Neural progenitor cell (in vitro differentiated cells): Measurements from ENCODE around the gene USP53. TPM values are rescaled to one million over a fixed set of nuclear protein-coding genes. Genes with fewer than 3 reads are reported as not detected.

Experiments used
- DNase-seq: peaks from one replicate; pipeline ENCODE4 v3.0.0-alpha.2; 2016; ENCODE audit warnings: low spot score
- H2AFZ ChIP-seq: fragments of 200-600 bp; sonication (generic); replicated peaks from 2 replicates; pipeline ENCODE4 v1.6.1; 2016; ENCODE audit warnings: antibody characterized with exemption
- H3F3A ChIP-seq: fragments of 200-600 bp; sonication (generic); 2 replicates; pipeline ENCODE4 v1.6.1; 2016; ENCODE audit warnings: antibody characterized with exemption, low read depth
- H3K27ac ChIP-seq: fragments of 200-600 bp; sonication (generic); 2 replicates; pipeline ENCODE4 v1.5.1; 2016; ENCODE audit warnings: mild to moderate bottlenecking
- H3K27me3 ChIP-seq: fragments of 200-600 bp; sonication (generic); 2 replicates; pipeline ENCODE4 v1.6.1; 2016; ENCODE audit warnings: mild to moderate bottlenecking, moderate library complexity
- H3K36me3 ChIP-seq: fragments of 200-600 bp; sonication (generic); 2 replicates; pipeline ENCODE4 v1.5.1; 2016
- H3K4me1 ChIP-seq: fragments of 200-600 bp; sonication (generic); 2 replicates; pipeline ENCODE4 v1.6.1; 2016; ENCODE audit warnings: mixed run types
- H3K4me2 ChIP-seq: fragments of 200-600 bp; sonication (generic); 2 replicates; pipeline ENCODE4 v1.6.1; 2016
- H3K4me3 ChIP-seq: fragments of 200-600 bp; sonication (generic); 2 replicates; pipeline ENCODE4 v1.5.1; 2016
- H3K79me2 ChIP-seq: fragments of 200-600 bp; sonication (generic); 2 replicates; pipeline ENCODE4 v1.6.1; 2016; ENCODE audit warnings: low read depth
- H3K9ac ChIP-seq: fragments of 200-600 bp; sonication (generic); 2 replicates; pipeline ENCODE4 v1.6.1; 2016
- H3K9me3 ChIP-seq: fragments of 200-600 bp; sonication (generic); 2 replicates; pipeline ENCODE4 v1.5.1; 2016; ENCODE audit warnings: low read depth
- H4K20me1 ChIP-seq: fragments of 200-600 bp; sonication (generic); 2 replicates; pipeline ENCODE4 v1.6.1; 2016; ENCODE audit warnings: low read depth
- H3K27ac Mint-ChIP-seq: 3 replicates; pipeline ENCODE4 v1.8.0; 2021; ENCODE audit warnings: mixed read lengths
- H3K27me3 Mint-ChIP-seq: 2 replicates; pipeline ENCODE4 v1.8.0; 2022; ENCODE audit warnings: low read depth, mild to moderate bottlenecking, inconsistent platforms, moderate library complexity, mixed read lengths; ENCODE audit not compliant: insufficient read depth
- H3K36me3 Mint-ChIP-seq: 3 replicates; pipeline ENCODE4 v1.8.0; 2021; ENCODE audit warnings: mixed read lengths
- H3K4me1 Mint-ChIP-seq: 3 replicates; pipeline ENCODE4 v1.8.0; 2021; ENCODE audit warnings: mixed read lengths
- H3K4me3 Mint-ChIP-seq: 3 replicates; pipeline ENCODE4 v1.8.0; 2021; ENCODE audit warnings: mild to moderate bottlenecking, moderate library complexity, mixed read lengths
- H3K9me3 Mint-ChIP-seq: 3 replicates; pipeline ENCODE4 v1.8.0; 2020; ENCODE audit warnings: mixed read lengths
- CTCF ChIP-seq: fragments of 200-600 bp; sonication (generic); IDR thresholded peaks from 2 replicates; pipeline ENCODE4 v1.5.1; 2017; ENCODE audit warnings: antibody characterized with exemption, mild to moderate bottlenecking
- EZH2 ChIP-seq: fragments of 200-600 bp; sonication (generic); IDR thresholded peaks from 2 replicates; pipeline ENCODE4 v1.6.1; 2017; ENCODE audit warnings: antibody characterized with exemption, mild to moderate bottlenecking, moderate library complexity
- EZH2phosphoT487 ChIP-seq: fragments of 200-600 bp; sonication (generic); IDR thresholded peaks from 2 replicates; pipeline ENCODE4 v1.6.1; 2017; ENCODE audit warnings: antibody characterized with exemption
- total RNA-seq: library from RNA; depleted of rRNA; stranded (reverse); fragments of >200 nt; gene quantifications from 2 replicates; pipeline ENCODE4 v1.2.3, GENCODE V29; 2015; ENCODE audit warnings: low replicate concordance

USP53 gene
- total RNA-seq, 1 donor from 2014 or later = 38.7 TPM

DNA sequence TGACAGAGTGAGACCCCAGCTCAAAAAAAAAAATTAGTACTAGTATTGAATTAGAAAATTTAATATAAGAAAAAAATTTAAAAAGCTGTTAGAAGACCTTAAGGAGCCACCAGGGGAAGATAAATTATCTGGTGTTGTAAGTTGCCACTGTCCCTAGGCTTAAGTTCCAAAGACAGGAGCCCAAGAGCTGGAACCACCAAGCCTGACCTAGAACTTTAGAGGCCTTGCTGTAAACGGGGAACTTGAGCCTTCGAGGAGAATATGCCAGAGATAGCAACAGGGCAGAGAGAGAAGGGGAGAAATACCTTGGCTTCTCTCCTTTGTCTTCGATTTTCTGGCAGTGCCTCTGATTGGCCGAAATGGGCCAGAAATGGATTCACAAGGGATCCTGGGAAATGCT, 8.9 kb downstream of the USP53 start:
- Mint-ChIP-seq H3K27ac (no peak overlapping the region), H3K4me1 (no peaks in the 10 kb centered on the region), H3K4me3 (no peak overlapping the region), H3K27me3 (no peaks in the 10 kb centered on the region), H3K9me3 (no peaks in the 10 kb centered on the region), H3K36me3 (peaks cover 17% of the 10 kb centered on the region)
- no peaks in the 10 kb centered on the region for H3K36me3 ChIP-seq
- H3K9me3 ChIP-seq = no peaks in the 10 kb centered on the region
- no peak overlapping the region for H3K4me2 ChIP-seq
- H3K4me3 ChIP-seq = no peak overlapping the region
- DNase-seq = no peak
- H4K20me1 ChIP-seq = no peaks in the 10 kb centered on the region
- no peak overlapping the region for H2AFZ ChIP-seq
- no peak for TF ChIP-seq EZH2phosphoT487
- TF ChIP-seq EZH2 = no peak
- TF ChIP-seq CTCF = no peak
- H3K9ac ChIP-seq = no peak overlapping the region
- H3K79me2 ChIP-seq = peaks cover under 1% of the 10 kb centered on the region
- no peaks in the 10 kb centered on the region for H3F3A ChIP-seq
- no peaks in the 10 kb centered on the region for H3K4me1 ChIP-seq
- no peak overlapping the region for H3K27ac ChIP-seq
- no peaks in the 10 kb centered on the region for H3K27me3 ChIP-seq

DNA sequence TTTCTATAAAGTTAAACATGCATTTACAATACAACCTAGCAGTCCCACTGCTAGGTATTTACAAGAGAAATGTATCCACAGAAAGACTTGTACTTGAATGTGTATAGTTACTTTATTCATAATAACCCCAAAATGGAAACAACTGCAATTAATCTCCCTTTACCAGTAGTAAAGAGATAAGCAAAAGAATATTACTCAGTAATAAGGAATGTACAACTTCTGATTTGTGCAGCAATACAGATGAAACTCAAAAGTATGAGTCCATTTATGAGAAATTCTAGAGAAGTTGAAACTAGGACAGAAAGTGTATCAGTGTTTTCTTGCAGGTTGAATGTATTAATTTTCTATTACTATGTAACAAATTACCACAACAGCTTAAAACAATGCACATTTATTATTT, 15.2 kb downstream of the USP53 start:
- no peaks in the 10 kb centered on the region for H3F3A ChIP-seq
- Mint-ChIP-seq H3K4me1 (no peaks in the 10 kb centered on the region), H3K4me3 (no peak overlapping the region)

GRCh38 chr4:119228406-119228805, 15.9 kb downstream of the USP53 start:
- no peak overlapping the region for H3K4me3 Mint-ChIP-seq
- Histone ChIP-seq H3K9ac (no peak overlapping the region), H3K27me3 (no peaks in the 10 kb centered on the region), H3K79me2 (peaks cover 6% of the 10 kb centered on the region), H4K20me1 (no peaks in the 10 kb centered on the region), H3K27ac (no peak overlapping the region), H3K4me3 (no peak overlapping the region), H3K9me3 (no peaks in the 10 kb centered on the region), H3F3A (no peaks in the 10 kb centered on the region), H3K4me2 (no peak overlapping the region), H3K36me3 (no peaks in the 10 kb centered on the region), H3K4me1 (no peaks in the 10 kb centered on the region), H2AFZ (no peak overlapping the region)
- TF ChIP-seq EZH2 (no peak), EZH2phosphoT487 (no peak), CTCF (no peak)
- no peaks in the 10 kb centered on the region for H3K4me1 Mint-ChIP-seq
- H3K9me3 Mint-ChIP-seq = no peaks in the 10 kb centered on the region
- H3K36me3 Mint-ChIP-seq = peaks cover 4% of the 10 kb centered on the region
- DNase-seq = no peak
- no peak overlapping the region for H3K27ac Mint-ChIP-seq
- H3K27me3 Mint-ChIP-seq = no peaks in the 10 kb centered on the region

More for the DNA sequence above, 15.2 kb downstream of the USP53 start:
- Histone ChIP-seq H3K4me1 (no peaks in the 10 kb centered on the region), H3K4me3 (no peak overlapping the region), H3K79me2 (peaks cover 6% of the 10 kb centered on the region), H3K27ac (no peak overlapping the region), H3K27me3 (no peaks in the 10 kb centered on the region), H3K4me2 (no peak overlapping the region), H3K9ac (no peak overlapping the region), H4K20me1 (no peaks in the 10 kb centered on the region), H2AFZ (no peak overlapping the region), H3K36me3 (no peaks in the 10 kb centered on the region), H3K9me3 (no peaks in the 10 kb centered on the region)
- no peaks in the 10 kb centered on the region for H3K9me3 Mint-ChIP-seq
- H3K27me3 Mint-ChIP-seq = no peaks in the 10 kb centered on the region
- TF ChIP-seq EZH2phosphoT487 (no peak), EZH2 (no peak), CTCF (no peak)
- no peak for DNase-seq
- H3K36me3 Mint-ChIP-seq = peaks cover 4% of the 10 kb centered on the region
- H3K27ac Mint-ChIP-seq = no peak overlapping the region
